Keratinocyte (primary cell): ENCODE measurements around the gene KCTD13. TPM values are rescaled to one million over a fixed set of nuclear protein-coding genes. Genes with fewer than 3 reads are reported as not detected.

Experiments
- DNase-seq: peaks from one replicate; pipeline ENCODE4 v3.0.0-alpha.2; 2011; ENCODE audit warnings: low read depth, missing footprints, low spot score
- FAIRE-seq: peaks from 2 replicates; lab custom pipeline; 2011; peaks lifted over from hg19 to GRCh38; lab: Jason Lieb, UNC
- H2AFZ ChIP-seq: 2 replicates; pipeline ENCODE4 v1.6.0; 2012; ENCODE audit warnings: low read length, control low read depth, inconsistent platforms; ENCODE audit not compliant: control insufficient read depth
- H3K27ac ChIP-seq: 2 replicates; pipeline ENCODE4 v1.5.1; 2011; ENCODE audit warnings: low read length; ENCODE audit not compliant: control insufficient read depth, insufficient read depth
- H3K27me3 ChIP-seq: 3 replicates; pipeline ENCODE4 v1.6.0; 2011; ENCODE audit warnings: low read length; ENCODE audit not compliant: control insufficient read depth, insufficient read depth; ENCODE audit errors: extremely low read depth
- H3K36me3 ChIP-seq, 2 experiments: 2 replicates in 1 of 2; 3 replicates in 1 of 2; pipeline ENCODE4 v1.5.1; 2011; ENCODE audit warnings: low read length in 2 of 2, mild to moderate bottlenecking in 1 of 2; ENCODE audit not compliant: control insufficient read depth in 2 of 2, insufficient read depth in 2 of 2; ENCODE audit errors: extremely low read depth in 1 of 2
- H3K4me1 ChIP-seq: 3 replicates; pipeline ENCODE4 v1.5.1; 2011; ENCODE audit warnings: low read length; ENCODE audit not compliant: control insufficient read depth, insufficient read depth; ENCODE audit errors: extremely low read depth
- H3K4me2 ChIP-seq: 3 replicates; pipeline ENCODE4 v1.6.0; 2011; ENCODE audit warnings: low read depth, low read length; ENCODE audit not compliant: control insufficient read depth, insufficient read depth; ENCODE audit errors: extremely low read depth
- H3K4me3 ChIP-seq, 3 experiments: fragments of 200-600 bp in 1 of 3; sonication (generic) in 1 of 3; 2 replicates in 2 of 3; 3 replicates in 1 of 3; pipeline ENCODE4 v1.5.1; 2011 to 2016; ENCODE audit warnings: low read length in 3 of 3, mild to moderate bottlenecking in 3 of 3, control low read depth in 2 of 3, inconsistent platforms in 1 of 3, low read depth in 1 of 3, mixed read lengths in 1 of 3, mixed run types in 1 of 3, moderate library complexity in 1 of 3; ENCODE audit not compliant: control insufficient read depth in 2 of 3, insufficient read depth in 2 of 3; ENCODE audit errors: extremely low read depth in 1 of 3
- H3K79me2 ChIP-seq: 2 replicates; pipeline ENCODE4 v1.6.0; 2012; ENCODE audit warnings: low read length; ENCODE audit not compliant: control insufficient read depth, insufficient read depth
- H3K9ac ChIP-seq: 3 replicates; pipeline ENCODE4 v1.6.0; 2011; ENCODE audit warnings: low read length; ENCODE audit not compliant: control insufficient read depth, insufficient read depth; ENCODE audit errors: extremely low read depth
- H3K9me1 ChIP-seq: 3 replicates; pipeline ENCODE4 v1.6.0; 2011; ENCODE audit warnings: low read length; ENCODE audit not compliant: control insufficient read depth, insufficient read depth; ENCODE audit errors: extremely low read depth
- H3K9me3 ChIP-seq: 2 replicates; pipeline ENCODE4 v1.5.1; 2012; ENCODE audit warnings: low read depth, low read length; ENCODE audit not compliant: control insufficient read depth
- H4K20me1 ChIP-seq: 3 replicates; pipeline ENCODE4 v1.6.0; 2011; ENCODE audit warnings: low read length; ENCODE audit not compliant: control insufficient read depth, insufficient read depth; ENCODE audit errors: extremely low read depth
- EZH2 ChIP-seq: IDR thresholded peaks from one replicate; pipeline ENCODE4 v1.6.1; 2012; ENCODE audit warnings: inconsistent platforms, mild to moderate bottlenecking, low read length, moderate library complexity
- dilution Hi-C: fragments of 300-500 bp; cut with MboI; formaldehyde crosslinking; loops from one replicate; pipeline ENCODE4 v1.7.0; 2020; ENCODE audit warnings: low sequenced_read_pairs; ENCODE audit not compliant: extremely low pct_ligation_motif_present
- polyA plus RNA-seq, 5 experiments: library from polyadenylated mRNA; depleted of rRNA in 3 of 5; stranded (reverse) in 3 of 5; stranded (forward) in 1 of 5; unstranded in 1 of 5; fragments of >200 nt; gene quantifications; 1 replicate in 1 of 5; 2 replicates in 3 of 5; 3 replicates in 1 of 5; pipeline versions ENCODE4 v1.2.1 to v1.2.3, GENCODE V29; 2011 to 2012; ENCODE audit warnings: missing spikeins in 2 of 5, low read depth in 1 of 5, low replicate concordance in 1 of 5
- TF ChIP-seq, protein P1 (sequence below), 3 experiments: IDR thresholded peaks in 1 of 3; conservative IDR thresholded peaks in 1 of 3; optimal IDR thresholded peaks in 1 of 3; 2 replicates in 2 of 3; 3 replicates in 1 of 3; pipeline versions ENCODE3 to v1.5.1; 2011; ENCODE audit warnings: low read length in 3 of 3, mild to moderate bottlenecking in 3 of 3, moderate library complexity in 2 of 3, control low read depth in 1 of 3, inconsistent platforms in 1 of 3; ENCODE audit not compliant: insufficient read depth in 2 of 3; ENCODE audit errors: extremely low read depth in 1 of 3

KCTD13 gene
- polyA plus RNA-seq, 1 donor (not counting 4 experiments of a cell fraction or from before 2014, with no cell fraction given) = 9.2 TPM

DNA sequence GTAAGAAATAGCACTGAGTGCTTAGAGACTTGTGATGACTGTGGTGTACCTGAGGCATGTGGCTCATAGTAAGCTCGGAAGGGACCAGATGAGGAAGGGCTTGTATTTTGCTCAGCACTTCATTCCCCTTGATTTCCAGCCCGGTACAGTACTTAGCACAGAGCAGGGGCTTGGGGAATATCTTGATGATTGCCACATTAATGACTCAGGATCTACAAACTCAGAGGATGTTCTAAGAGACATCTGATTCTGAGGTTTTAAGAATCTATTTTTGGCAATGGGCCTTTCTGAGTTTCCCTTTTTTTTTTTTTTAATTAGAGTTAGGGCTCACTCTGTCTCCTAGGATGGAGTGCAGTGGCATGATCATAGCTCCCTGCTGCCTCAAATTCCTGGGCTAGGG is 16.6 kb downstream of the KCTD13 start:
- H4K20me1 ChIP-seq = no peaks in the 10 kb centered on the region
- H2AFZ ChIP-seq = no peak overlapping the region
- no peak for FAIRE-seq
- no peaks in the 10 kb centered on the region for H3K79me2 ChIP-seq
- no peaks in the 10 kb centered on the region for H3K27me3 ChIP-seq
- H3K36me3 ChIP-seq = peaks cover 0 to 5% of the 10 kb centered on the region in 2 experiments
- no peaks in the 10 kb centered on the region for H3K9me1 ChIP-seq
- H3K9ac ChIP-seq = no peak overlapping the region
- no peaks in the 10 kb centered on the region for H3K9me3 ChIP-seq
- DNase-seq = no peak
- no peak overlapping the region for H3K4me2 ChIP-seq
- dilution Hi-C loops = no loop called here
- no peak overlapping the region for H3K27ac ChIP-seq
- no peaks in the 10 kb centered on the region for H3K4me1 ChIP-seq
- no peak overlapping the region for H3K4me3 ChIP-seq
- TF ChIP-seq, protein P1, sequence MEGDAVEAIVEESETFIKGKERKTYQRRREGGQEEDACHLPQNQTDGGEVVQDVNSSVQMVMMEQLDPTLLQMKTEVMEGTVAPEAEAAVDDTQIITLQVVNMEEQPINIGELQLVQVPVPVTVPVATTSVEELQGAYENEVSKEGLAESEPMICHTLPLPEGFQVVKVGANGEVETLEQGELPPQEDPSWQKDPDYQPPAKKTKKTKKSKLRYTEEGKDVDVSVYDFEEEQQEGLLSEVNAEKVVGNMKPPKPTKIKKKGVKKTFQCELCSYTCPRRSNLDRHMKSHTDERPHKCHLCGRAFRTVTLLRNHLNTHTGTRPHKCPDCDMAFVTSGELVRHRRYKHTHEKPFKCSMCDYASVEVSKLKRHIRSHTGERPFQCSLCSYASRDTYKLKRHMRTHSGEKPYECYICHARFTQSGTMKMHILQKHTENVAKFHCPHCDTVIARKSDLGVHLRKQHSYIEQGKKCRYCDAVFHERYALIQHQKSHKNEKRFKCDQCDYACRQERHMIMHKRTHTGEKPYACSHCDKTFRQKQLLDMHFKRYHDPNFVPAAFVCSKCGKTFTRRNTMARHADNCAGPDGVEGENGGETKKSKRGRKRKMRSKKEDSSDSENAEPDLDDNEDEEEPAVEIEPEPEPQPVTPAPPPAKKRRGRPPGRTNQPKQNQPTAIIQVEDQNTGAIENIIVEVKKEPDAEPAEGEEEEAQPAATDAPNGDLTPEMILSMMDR (optimal IDR thresholded peaks at IDR 0.05 in 1 of 3, IDR thresholded peaks at IDR 0.05 in 1 of 3, conservative IDR thresholded peaks at IDR 0.05 in 1 of 3; ENCODE audit: extremely low read depth in 1 of 3, insufficient read depth in 2 of 3, low read length in 3 of 3) = no peak
- no peak for TF ChIP-seq EZH2

DNA sequence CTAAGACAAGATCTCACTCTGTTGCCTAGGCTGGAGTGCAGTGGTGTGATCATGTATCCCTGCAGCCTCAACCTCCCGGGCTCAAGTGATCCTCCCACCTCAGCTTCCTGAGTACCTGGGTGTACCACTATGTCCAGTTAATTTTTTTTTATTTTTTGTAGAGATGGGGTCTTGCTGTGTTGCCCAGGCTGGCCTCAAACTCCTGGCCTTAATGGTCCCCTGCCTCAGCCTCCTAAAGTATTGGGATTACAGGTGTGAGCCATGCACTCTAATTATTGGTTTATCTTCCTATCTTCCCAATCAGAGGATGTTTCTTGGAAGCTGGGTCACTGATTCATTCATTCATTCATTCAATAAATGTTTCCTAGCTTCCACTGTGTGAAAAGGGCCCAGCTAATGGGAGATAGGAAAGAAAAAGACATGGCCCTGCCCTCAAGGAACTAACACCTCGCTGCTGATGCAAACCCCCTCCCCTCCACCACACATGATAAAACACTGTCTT is 17.3 kb downstream of the KCTD13 start:
- FAIRE-seq (no peak), DNase-seq (no peak)
- Histone ChIP-seq H3K27ac (no peak overlapping the region), H3K36me3 (peaks cover 0 to 5% of the 10 kb centered on the region in 2 experiments), H3K4me3 (no peak overlapping the region), H3K9me1 (no peaks in the 10 kb centered on the region), H2AFZ (no peak overlapping the region), H3K27me3 (no peaks in the 10 kb centered on the region), H4K20me1 (no peaks in the 10 kb centered on the region), H3K4me2 (no peak overlapping the region), H3K4me1 (no peaks in the 10 kb centered on the region), H3K9me3 (no peaks in the 10 kb centered on the region), H3K9ac (no peak overlapping the region), H3K79me2 (no peaks in the 10 kb centered on the region)
- dilution Hi-C loops = no loop called here
- TF ChIP-seq, protein P1 (optimal IDR thresholded peaks at IDR 0.05 in 1 of 3, IDR thresholded peaks at IDR 0.05 in 1 of 3, conservative IDR thresholded peaks at IDR 0.05 in 1 of 3; ENCODE audit: extremely low read depth in 1 of 3, insufficient read depth in 2 of 3, low read length in 3 of 3) = no peak
- no peak for TF ChIP-seq EZH2
